H1 (cell line): ENCODE results near the gene SYT6. TPM values are rescaled to one million over a fixed set of nuclear protein-coding genes. Genes with fewer than 3 reads are reported as not detected.
A peak's percentile ranks its signal among the peaks of the same experiment; 100 is the strongest.

Source experiments
- CTCF ChIA-PET: fragments of 300-600 bp; sonication (Branson Sonifier 250); formaldehyde crosslinking; loops from one replicate; lab custom pipeline; 2021; ENCODE audit not compliant: partially characterized antibody; lab: Charles Lee
- POLR2A ChIA-PET: fragments of 300-600 bp; sonication (Branson Sonifier 250); formaldehyde crosslinking; loops from one replicate; lab custom pipeline; 2021; ENCODE audit warnings: inconsistent platforms; ENCODE audit not compliant: partially characterized antibody; lab: Charles Lee
- DNase-seq, 2 experiments: peaks; one replicate each; pipeline versions ENCODE4 v3.0.0 to v3.0.0-alpha.2; 2010 to 2022; ENCODE audit warnings: low spot score in 2 of 2, low read depth in 1 of 2, mixed read lengths in 1 of 2
- FAIRE-seq: peaks from 2 replicates; lab custom pipeline; 2011; peaks lifted over from hg19 to GRCh38; lab: Jason Lieb, UNC
- H2AFZ ChIP-seq: 2 replicates; pipeline ENCODE4 v1.8.1; 2012; ENCODE audit warnings: low read length, inconsistent platforms
- H2AK5ac ChIP-seq: 2 replicates; pipeline ENCODE4 v1.6.1; 2013; ENCODE audit warnings: low read depth, low read length
- H2BK120ac ChIP-seq: replicated peaks from 2 replicates; pipeline ENCODE3; 2013; ENCODE audit warnings: low read depth, low read length, inconsistent platforms
- H2BK12ac ChIP-seq: 2 replicates; pipeline ENCODE4 v1.6.1; 2013; ENCODE audit warnings: low read depth, low read length
- H2BK15ac ChIP-seq: 2 replicates; pipeline ENCODE4 v1.6.1; 2013; ENCODE audit warnings: low read length
- H2BK20ac ChIP-seq: 2 replicates; pipeline ENCODE4 v1.6.1; 2013; ENCODE audit warnings: low read length
- H2BK5ac ChIP-seq: 2 replicates; pipeline ENCODE4 v1.6.1; 2013; ENCODE audit warnings: low read depth, low read length
- H3K14ac ChIP-seq: 2 replicates; pipeline ENCODE4 v1.6.1; 2013; ENCODE audit warnings: inconsistent platforms; ENCODE audit not compliant: insufficient read length
- H3K18ac ChIP-seq: 2 replicates; pipeline ENCODE4 v1.6.1; 2013; ENCODE audit warnings: low read length; ENCODE audit errors: extremely low read depth
- H3K23ac ChIP-seq: 2 replicates; pipeline ENCODE4 v1.6.1; 2013; ENCODE audit warnings: inconsistent platforms; ENCODE audit not compliant: insufficient read length
- H3K23me2 ChIP-seq: 2 replicates; pipeline ENCODE4 v1.6.1; 2013; ENCODE audit warnings: low read depth, low read length
- H3K27ac ChIP-seq: 2 replicates; pipeline ENCODE4 v1.6.1; 2011; ENCODE audit warnings: low read depth, low read length, inconsistent platforms
- H3K27me3 ChIP-seq, 4 experiments: replicated peaks in 1 of 4; 1 replicate in 1 of 4; 2 replicates in 3 of 4; pipeline versions ENCODE4 v1.6.1 to v1.8.1; 2011 to 2013; ENCODE audit warnings: low read length in 3 of 4, mild to moderate bottlenecking in 3 of 4, inconsistent platforms in 2 of 4, mixed read lengths in 2 of 4, moderate library complexity in 1 of 4; ENCODE audit not compliant: control insufficient read depth in 3 of 4, insufficient read depth in 3 of 4; ENCODE audit errors: extremely low read depth in 1 of 4
- H3K36me3 ChIP-seq, 4 experiments: 2 replicates each; pipeline versions ENCODE4 v1.6.1 to v1.8.1; 2011 to 2013; ENCODE audit warnings: mild to moderate bottlenecking in 4 of 4, low read length in 3 of 4, moderate library complexity in 2 of 4, control low read depth in 1 of 4, inconsistent platforms in 1 of 4; ENCODE audit not compliant: insufficient read depth in 4 of 4, control insufficient read depth in 2 of 4
- H3K4ac ChIP-seq: replicated peaks from 2 replicates; pipeline ENCODE3; 2013; ENCODE audit warnings: low read length, low read depth, mixed read lengths, inconsistent platforms; ENCODE audit not compliant: insufficient read length
- H3K4me1 ChIP-seq, 4 experiments: replicated peaks in 1 of 4; 1 replicate in 1 of 4; 2 replicates in 3 of 4; pipeline versions ENCODE4 v1.6.1 to v1.8.1; 2011 to 2013; ENCODE audit warnings: low read length in 3 of 4, inconsistent platforms in 2 of 4, mixed read lengths in 1 of 4; ENCODE audit not compliant: insufficient read depth in 4 of 4, control insufficient read depth in 3 of 4
- H3K4me2 ChIP-seq, 2 experiments: 2 replicates each; pipeline versions ENCODE4 v1.6.1 to v1.8.1; 2011 to 2013; ENCODE audit warnings: low read depth in 2 of 2, low read length in 2 of 2, control low read depth in 1 of 2, inconsistent platforms in 1 of 2, mild to moderate bottlenecking in 1 of 2; ENCODE audit not compliant: insufficient read depth in 1 of 2
- H3K4me3 ChIP-seq, 4 experiments: fragments of 200-600, 300-600 bp in 1 of 4; sonication (generic), shearing (Covaris generic), sonication (Bioruptor Twin) in 1 of 4; 2 replicates each; pipeline versions ENCODE4 v1.5.1 to v1.8.1; 2011 to 2016; ENCODE audit warnings: low read length in 4 of 4, low read depth in 3 of 4, control low read depth in 2 of 4, inconsistent platforms in 2 of 4, mild to moderate bottlenecking in 2 of 4, mixed read lengths in 1 of 4, moderate library complexity in 1 of 4; ENCODE audit not compliant: insufficient read depth in 2 of 4; ENCODE audit errors: extremely low read depth in 1 of 4
- H3K56ac ChIP-seq: replicated peaks from 2 replicates; pipeline ENCODE3; 2013; ENCODE audit warnings: low read depth, mild to moderate bottlenecking, mixed read lengths, low read length, inconsistent platforms; ENCODE audit not compliant: insufficient read length
- H3K79me1 ChIP-seq: 2 replicates; pipeline ENCODE4 v1.6.1; 2013; ENCODE audit warnings: low read depth, low read length, control low read depth
- H3K79me2 ChIP-seq, 2 experiments: 2 replicates each; pipeline versions ENCODE4 v1.6.1 to v1.8.1; 2012 to 2013; ENCODE audit warnings: low read length in 2 of 2, mild to moderate bottlenecking in 2 of 2, inconsistent platforms in 1 of 2; ENCODE audit not compliant: insufficient read depth in 2 of 2, control insufficient read depth in 1 of 2
- H3K9ac ChIP-seq, 4 experiments: replicated peaks in 1 of 4; 1 replicate in 1 of 4; 2 replicates in 3 of 4; pipeline versions ENCODE4 v1.6.1 to v1.8.1; 2011 to 2013; ENCODE audit warnings: low read depth in 3 of 4, low read length in 3 of 4, control low read depth in 2 of 4, mild to moderate bottlenecking in 2 of 4, moderate library complexity in 2 of 4, inconsistent platforms in 1 of 4; ENCODE audit errors: extremely low read depth in 1 of 4
- H3K9me3 ChIP-seq, 2 experiments: 2 replicates each; pipeline versions ENCODE4 v1.6.1 to v1.8.1; 2012 to 2013; ENCODE audit warnings: mild to moderate bottlenecking in 2 of 2, moderate library complexity in 2 of 2, control low read depth in 1 of 2, inconsistent platforms in 1 of 2, low read depth in 1 of 2, low read length in 1 of 2, mixed read lengths in 1 of 2; ENCODE audit not compliant: insufficient read depth in 2 of 2
- H4K20me1 ChIP-seq, 2 experiments: replicated peaks in 1 of 2; 2 replicates each; pipeline versions ENCODE3 to v1.8.1; 2011 to 2013; ENCODE audit warnings: inconsistent platforms in 2 of 2, low read length in 2 of 2, mild to moderate bottlenecking in 1 of 2; ENCODE audit not compliant: insufficient read depth in 2 of 2, control insufficient read depth in 1 of 2
- H4K5ac ChIP-seq: 2 replicates; pipeline ENCODE4 v1.6.1; 2013; ENCODE audit warnings: low read length, low read depth, mixed read lengths, inconsistent platforms; ENCODE audit not compliant: insufficient read length
- H4K8ac ChIP-seq: 2 replicates; pipeline ENCODE4 v1.8.0; 2013; ENCODE audit warnings: mild to moderate bottlenecking, moderate library complexity, low read length, inconsistent platforms; ENCODE audit not compliant: insufficient read depth; ENCODE audit errors: extremely low read depth
- H4K91ac ChIP-seq: replicated peaks from 2 replicates; pipeline ENCODE3; 2013; ENCODE audit warnings: low read length, mixed read lengths, inconsistent platforms; ENCODE audit not compliant: insufficient read length
- CTBP2 ChIP-seq: IDR thresholded peaks from 2 replicates; pipeline ENCODE4 v1.7.0; 2011; ENCODE audit warnings: borderline replicate concordance, mild to moderate bottlenecking, moderate library complexity, mixed read lengths, low read length; ENCODE audit not compliant: insufficient read depth, insufficient read length
- EP300 ChIP-seq, 2 experiments: IDR thresholded peaks; 1 replicate in 1 of 2; 2 replicates in 1 of 2; pipeline ENCODE4 v1.6.1; 2011 to 2012; ENCODE audit warnings: low read depth in 2 of 2, low read length in 2 of 2, mild to moderate bottlenecking in 2 of 2, borderline replicate concordance in 1 of 2, inconsistent platforms in 1 of 2, moderate library complexity in 1 of 2
- POLR2A ChIP-seq, 2 experiments: IDR thresholded peaks; 1 replicate in 1 of 2; 2 replicates in 1 of 2; pipeline ENCODE4 v1.6.1; 2011; ENCODE audit warnings: low read depth in 2 of 2, low read length in 2 of 2, mild to moderate bottlenecking in 2 of 2; ENCODE audit errors: control extremely low read depth in 1 of 2
- RFX5 ChIP-seq: IDR thresholded peaks from 2 replicates; pipeline ENCODE4 v1.6.1; 2011; ENCODE audit warnings: low read depth, low read length, improper control_type of control experiment, borderline replicate concordance
- SIRT6 ChIP-seq: IDR thresholded peaks from one replicate; pipeline ENCODE4 v1.7.1; 2012; ENCODE audit warnings: low read length, inconsistent platforms
- SRF ChIP-seq: IDR thresholded peaks from 2 replicates; pipeline ENCODE4 v1.6.1; 2011; ENCODE audit warnings: mild to moderate bottlenecking, low read depth, low read length, moderate library complexity
- TEAD4 ChIP-seq: IDR thresholded peaks from 2 replicates; pipeline ENCODE4 v1.6.1; 2012; ENCODE audit warnings: low read depth, low read length, inconsistent platforms, mixed read lengths
- WGBS, 2 experiments: shearing (Covaris generic) in 1 of 2; methylation state at CpG; one replicate each; pipeline versions ENCODE4 v1.1.6 to v1.1.7; 2013 to 2015; ENCODE audit warnings: low lambda C conversion rate in 2 of 2, mixed read lengths in 2 of 2, inconsistent platforms in 1 of 2, low coverage in 1 of 2, missing lambda C conversion rate in 1 of 2; ENCODE audit not compliant: insufficient replicate concordance in 2 of 2, insufficient coverage in 1 of 2, insufficient read length in 1 of 2; ENCODE audit errors: extremely low coverage in 1 of 2, missing lambda C conversion rate in 1 of 2; 5-methylcytosine and 5-hydroxymethylcytosine counted together
- polyA plus RNA-seq, 7 experiments: library from polyadenylated mRNA; depleted of rRNA in 3 of 7; stranded (reverse) in 5 of 7; unstranded in 2 of 7; fragments of >200 nt in 5 of 7; fragments of 200-250 nt in 2 of 7; gene quantifications; 1 replicate in 5 of 7; 2 replicates in 1 of 7; 4 replicates in 1 of 7; pipeline versions ENCODE4 v1.2.1 to v1.2.3, GENCODE V29; 2011 to 2013; ENCODE audit warnings: missing spikeins in 2 of 7, mixed read lengths in 2 of 7
- total RNA-seq: library from RNA; stranded (reverse); fragmentation: NEBNext Ultra II Directional; extraction: Animal tissue kit (Norgen Biotek cat#: 25700); gene quantifications from 2 replicates; pipeline ENCODE4 v1.2.1, GENCODE V29; 2021

SYT6 gene
- total and polyA plus RNA-seq, 2 of the 8 experiments (the other 6 are each of a cell fraction or from before 2014, with no cell fraction given): 33.7 to 83.5 TPM

DNA sequence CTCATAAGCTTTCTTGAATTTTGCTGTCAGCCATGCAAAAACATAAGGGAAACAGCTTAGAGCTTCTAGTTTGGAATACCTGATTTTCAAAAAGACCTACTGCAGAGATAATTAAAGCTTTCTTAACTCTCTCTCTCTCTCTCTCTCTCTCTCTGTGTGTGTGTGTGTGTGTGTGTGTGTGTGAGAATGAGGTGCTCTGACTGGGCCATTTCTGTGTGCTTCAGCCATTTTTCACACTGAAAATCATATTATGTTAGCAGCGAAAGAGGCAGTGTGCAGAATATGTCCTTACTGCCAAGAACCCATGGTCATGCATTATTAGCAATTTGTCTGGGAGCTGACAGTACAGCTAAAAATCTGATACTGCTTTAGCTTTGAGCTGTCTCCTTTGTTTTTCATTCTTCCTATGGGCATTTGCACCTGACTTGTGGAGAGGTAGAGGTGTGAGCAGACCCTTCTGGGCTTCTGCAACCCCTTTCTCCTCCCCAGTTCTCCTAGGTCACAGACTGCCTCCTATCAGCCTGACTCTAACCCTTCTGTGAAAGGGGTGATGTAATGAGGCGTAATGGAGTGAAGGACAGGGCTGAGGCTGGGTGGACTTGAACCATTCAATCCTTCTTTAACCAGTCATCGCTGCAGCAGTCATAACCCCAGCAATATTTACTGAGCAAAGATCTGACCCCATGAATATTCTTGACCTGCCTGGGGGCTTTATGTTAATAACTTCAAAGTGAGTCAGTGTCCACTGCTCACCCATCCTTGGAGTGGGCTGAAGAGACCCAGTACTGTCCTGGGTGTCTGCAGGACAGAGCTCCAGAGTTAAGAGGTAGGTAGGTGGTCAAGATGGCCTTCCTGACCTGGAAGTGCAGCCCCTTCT is 61.2 kb downstream of the SYT6 start:
- DNase-seq (no peak), FAIRE-seq (no peak)
- Histone ChIP-seq H3K4me3 (no peak overlapping the region), H4K8ac (no peak overlapping the region), H3K56ac (no peak overlapping the region), H2BK20ac (no peak overlapping the region), H4K5ac (no peak overlapping the region), H2BK5ac (peak overlapping the region; percentile 16; the same call in 1 of the 2 replicates), H3K4ac (no peak overlapping the region), H3K23ac (no peak overlapping the region), H3K79me2 (no peaks in the 10 kb centered on the region), H3K27me3 (no peaks in the 10 kb centered on the region), H3K36me3 (peaks cover 22 to 80% (median 47%) of the 10 kb centered on the region in 4 experiments), H3K18ac (no peak overlapping the region; the same call in 1 of the 2 replicates), H3K79me1 (no peaks in the 10 kb centered on the region), H2BK15ac (no peak overlapping the region), H2AFZ (no peak overlapping the region), H3K14ac (no peak overlapping the region), H3K9ac (no peak overlapping the region), H3K23me2 (no peaks in the 10 kb centered on the region), H2BK12ac (no peak overlapping the region), H2BK120ac (no peak overlapping the region), H3K4me1 (peaks cover 7 to 26% (median 13%) of the 10 kb centered on the region in 4 experiments; a peak in 6 of 7 replicates), H4K91ac (no peak overlapping the region), H3K4me2 (no peak overlapping the region), H4K20me1 (no peaks in the 10 kb centered on the region), H3K27ac (no peak overlapping the region), H2AK5ac (no peak overlapping the region), H3K9me3 (peaks cover 0 to 2% of the 10 kb centered on the region in 2 experiments; a peak in 1 of 4 replicates)
- POLR2A ChIA-PET: interaction anchor here (2.0 kb wide), 1 partner anchor 11 kb away, joined by 5 read pairs; no protein-coding TSS in a partner anchor
- 83% methylated on average over 3 of the region's 3 CpGs; no CpG with 5 or more reads in 1 of the 2 experiments for WGBS, 2 experiments
- CTCF ChIA-PET: interaction anchor here (0.6 to 1.9 kb wide), 15 partner anchors 9 to 952 kb away, joined by 3 to 9 read pairs (median 3); no protein-coding TSS in a partner anchor
- no peak for TF ChIP-seq EP300 (IDR thresholded peaks at IDR 0.05; ENCODE audit: borderline replicate concordance in 1 of 2, low read depth in 2 of 2, low read length in 2 of 2)
- no peak for TF ChIP-seq TEAD4
- TF ChIP-seq POLR2A (IDR thresholded peaks at IDR 0.05; ENCODE audit: control extremely low read depth in 1 of 2, low read depth in 2 of 2, low read length in 2 of 2): no peak
- TF ChIP-seq SIRT6: no peak
- TF ChIP-seq RFX5: no peak
- no peak for TF ChIP-seq SRF
- no peak for TF ChIP-seq CTBP2
